K562 (cell line): ENCODE results near the gene THADA. TPM values are rescaled to one million over a fixed set of nuclear protein-coding genes. Genes with fewer than 3 reads are reported as not detected.

Experiments
- ATAC-seq: fragments of 200-7000 bp; cut with Tn5 transposase; 3 replicates; pipeline ENCODE4 v1.9.1; 2020; ENCODE audit warnings: moderate library complexity
- BruUV-seq: library from RNA; stranded (reverse); fragments of 400-500 nt; replicated peaks from 2 replicates; lab custom pipeline; 2021; lab: Mats Ljungman, UMichigan
- CTCF ChIA-PET: fragments of 300-600 bp; formaldehyde crosslinking; extraction: SDS; loops from one replicate; lab custom pipeline; 2021; ENCODE audit warnings: low intra/inter-chr PET ratio; lab: Yijun Ruan, JAX
- POLR2A ChIA-PET: fragments of 300-600, 350-650 bp; sonication (Branson Sonifier 250); formaldehyde crosslinking; extraction: SDS; loops from one replicate; lab custom pipeline; 2021; ENCODE audit warnings: antibody characterized with exemption, inconsistent platforms; lab: Yijun Ruan, JAX
- DNase-seq, 4 experiments: peaks; one replicate each; pipeline versions ENCODE4 v3.0.0 to v3.0.0-alpha.2; 2011 to 2018; ENCODE audit warnings: low spot score in 3 of 4, mixed read lengths in 3 of 4; ENCODE audit errors: extremely low read depth in 1 of 4
- FAIRE-seq: peaks from 2 replicates; lab custom pipeline; 2011; peaks lifted over from hg19 to GRCh38; lab: Jason Lieb, UNC
- H2AFZ ChIP-seq: 2 replicates; pipeline ENCODE4 v1.6.0; 2011; ENCODE audit warnings: low read depth, low read length, control low read depth, inconsistent platforms
- H3K27ac ChIP-seq: fragments of 200-600 bp; 3 replicates; pipeline ENCODE4 v1.8.0; 2011; ENCODE audit warnings: low read depth, mild to moderate bottlenecking, control low read depth, inconsistent platforms, low read length, moderate library complexity, mixed read lengths; ENCODE audit errors: extremely low read depth
- H3K27me3 ChIP-seq, 2 experiments: fragments of 300-600 bp in 1 of 2; 2 replicates in 1 of 2; 3 replicates in 1 of 2; pipeline versions ENCODE4 v1.6.0 to v1.8.0; 2011; ENCODE audit warnings: inconsistent platforms in 2 of 2, low read length in 2 of 2, mild to moderate bottlenecking in 1 of 2, mixed read lengths in 1 of 2, moderate library complexity in 1 of 2; ENCODE audit not compliant: control insufficient read depth in 2 of 2, insufficient read depth in 2 of 2
- H3K36me3 ChIP-seq: fragments of 300-600 bp; 3 replicates; pipeline ENCODE4 v1.8.0; 2011; ENCODE audit warnings: mild to moderate bottlenecking, low read length, inconsistent platforms; ENCODE audit not compliant: control insufficient read depth, insufficient read depth
- H3K4me1 ChIP-seq, 2 experiments: fragments of 200-600 bp in 1 of 2; replicated peaks in 1 of 2; 2 replicates in 1 of 2; 3 replicates in 1 of 2; pipeline versions ENCODE4 v1.5.1 to v1.8.0; 2011; ENCODE audit warnings: inconsistent platforms in 2 of 2, low read length in 2 of 2, mild to moderate bottlenecking in 1 of 2, mixed read lengths in 1 of 2, moderate library complexity in 1 of 2; ENCODE audit not compliant: control insufficient read depth in 2 of 2, insufficient read depth in 2 of 2
- H3K4me2 ChIP-seq: 2 replicates; pipeline ENCODE4 v1.6.1; 2011; ENCODE audit warnings: low read length, control low read depth, inconsistent platforms, mixed read lengths; ENCODE audit not compliant: insufficient read depth
- H3K4me3 ChIP-seq: fragments of 200-600 bp; sonication (generic), shearing (Covaris generic); 2 replicates; pipeline ENCODE4 v1.5.1; 2016; ENCODE audit warnings: control low read depth, inconsistent platforms
- H3K79me2 ChIP-seq: fragments of 200-600 bp; 3 replicates; pipeline ENCODE4 v1.8.0; 2011; ENCODE audit warnings: low read length, inconsistent platforms; ENCODE audit not compliant: control insufficient read depth, insufficient read depth
- H3K9ac ChIP-seq, 2 experiments: 2 replicates each; pipeline versions ENCODE4 v1.6.0 to v1.6.1; 2011; ENCODE audit warnings: low read depth in 2 of 2, low read length in 2 of 2, control low read depth in 1 of 2, inconsistent platforms in 1 of 2, mild to moderate bottlenecking in 1 of 2, mixed read lengths in 1 of 2; ENCODE audit not compliant: insufficient read depth in 1 of 2
- H3K9me1 ChIP-seq: one replicate; pipeline ENCODE4 v1.6.0; 2011; ENCODE audit warnings: inconsistent platforms, mild to moderate bottlenecking, low read length, moderate library complexity; ENCODE audit not compliant: control insufficient read depth, insufficient read depth
- H3K9me3 ChIP-seq: replicated peaks from 2 replicates; pipeline ENCODE4 v1.5.1; 2011; ENCODE audit warnings: low read depth, low read length, inconsistent platforms; ENCODE audit not compliant: control insufficient read depth, insufficient read depth
- H4K20me1 ChIP-seq: replicated peaks from 2 replicates; pipeline ENCODE4 v1.6.1; 2011; ENCODE audit warnings: low read length, inconsistent platforms, mixed read lengths; ENCODE audit not compliant: control insufficient read depth, insufficient read depth
- MAFK ChIP-seq: IDR thresholded peaks from 2 replicates; pipeline ENCODE4 v1.6.1; 2011; ENCODE audit warnings: low read length, improper control_type of control experiment
- NELFE ChIP-seq: IDR thresholded peaks from 2 replicates; pipeline ENCODE4 v1.6.1; 2011; ENCODE audit warnings: mild to moderate bottlenecking; ENCODE audit not compliant: insufficient read depth, insufficient read length
- NFXL1 ChIP-seq: fragments of 450-650 bp; formaldehyde crosslinking; IDR thresholded peaks from 2 replicates; pipeline ENCODE4 v1.4.0; 2021; ENCODE audit warnings: mild to moderate bottlenecking
- SP1 ChIP-seq: sonication (generic); formaldehyde crosslinking; IDR thresholded peaks from 2 replicates; pipeline ENCODE4 v1.8.1; 2022; ENCODE audit warnings: mild to moderate bottlenecking, missing genetic modification reagents
- ZNF316 ChIP-seq: fragments of 450-650 bp; IDR thresholded peaks from 2 replicates; pipeline ENCODE4 v1.6.1; 2016
- ZNF785 ChIP-seq: fragments of 250-450 bp; sonication (Bioruptor Pico); IDR thresholded peaks from 2 replicates; pipeline ENCODE4 v1.4.0; 2020; ENCODE audit warnings: mild to moderate bottlenecking
- ZZZ3 ChIP-seq: fragments of 450-650 bp; IDR thresholded peaks from 2 replicates; pipeline ENCODE4 v1.6.1; 2016; ENCODE audit warnings: antibody characterized with exemption, mild to moderate bottlenecking, moderate library complexity
- WGBS: fragments of 100-300 bp; shearing (Covaris generic); methylation state at CpG from one replicate; pipeline ENCODE4 v1.1.6; 2016; ENCODE audit warnings: low coverage, mixed read lengths; ENCODE audit not compliant: insufficient coverage; ENCODE audit errors: missing lambda C conversion rate; 5-methylcytosine and 5-hydroxymethylcytosine counted together
- in situ Hi-C: fragments of 300-500 bp; cut with MboI; formaldehyde crosslinking; loops from 4 replicates; pipeline ENCODE4 v1.15.0; 2018; ENCODE audit warnings: inconsistent platforms, mixed read lengths
- intact Hi-C: fragments of 100-400 bp; cut with micrococcal nuclease; formaldehyde crosslinking; loops from 2 replicates; pipeline ENCODE4 v1.14.2; 2022
- polyA plus RNA-seq, 8 experiments: library from polyadenylated mRNA; depleted of rRNA in 4 of 8; stranded (reverse) in 5 of 8; unstranded in 3 of 8; fragments of >200 nt; fragmentation: Nextera tagmentation in 2 of 8; fragmentation: Illumina TruSeq in 1 of 8; extraction: Ambion mirVana in 2 of 8; extraction: Trizol in 1 of 8; gene quantifications; 2 replicates each; pipeline versions ENCODE4 v1.2.1 to v1.2.3, GENCODE V29; 2011 to 2014; ENCODE audit warnings: inconsistent platforms in 1 of 8, missing spikeins in 1 of 8
- total RNA-seq, 7 experiments: library from RNA; depleted of rRNA in 6 of 7; stranded (reverse); fragments of >200 nt in 6 of 7; fragmentation: Illumina TruSeq in 2 of 7; extraction: Trizol in 2 of 7; gene quantifications; 2 replicates each; pipeline versions ENCODE4 v1.2.1 to v1.2.3, GENCODE V29; 2011 to 2021; ENCODE audit warnings: low replicate concordance in 1 of 7
- TF ChIP-seq, protein P1 (sequence below), 2 experiments: IDR thresholded peaks; 2 replicates each; pipeline ENCODE4 v1.6.1; 2012; ENCODE audit warnings: improper control_type of control experiment in 2 of 2, low read depth in 2 of 2, low read length in 2 of 2, borderline replicate concordance in 1 of 2

The THADA gene
- total and polyA plus RNA-seq, 9 of the 15 experiments (the other 6 are each of a cell fraction or from before 2014, with no cell fraction given), result 17.8 to 34.7 (median 31.9) TPM

DNA sequence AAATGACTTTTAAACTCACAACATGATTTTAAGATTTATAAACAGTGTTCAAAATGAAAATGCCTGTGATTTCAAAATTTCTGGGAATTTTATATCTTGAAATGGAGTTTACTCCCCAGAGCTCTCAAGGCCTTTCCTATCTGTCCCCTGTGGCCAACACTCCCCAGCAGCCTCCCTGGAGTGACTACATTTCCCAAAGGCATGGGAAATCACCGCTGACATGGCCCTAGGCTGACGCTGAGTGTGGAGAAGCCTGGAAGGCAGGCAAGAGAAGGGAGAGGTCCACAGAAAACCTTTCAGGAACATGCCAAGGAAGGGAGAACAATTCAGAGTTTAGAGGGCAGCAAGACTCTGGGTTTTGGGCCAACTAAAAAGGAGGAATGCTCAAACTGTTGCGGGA is 349.2 kb downstream of the THADA start:
- no peaks in the 10 kb centered on the region; a peak in 1 of 5 replicates for H3K4me1 ChIP-seq
- H4K20me1 ChIP-seq, result no peaks in the 10 kb centered on the region
- DNase-seq, result no peak
- H3K9ac ChIP-seq, result no peak overlapping the region
- no peak for TF ChIP-seq ZNF316
- TF ChIP-seq ZZZ3, result no peak
- no peak for TF ChIP-seq NFXL1 (CRISPR knock-in tag)
- TF ChIP-seq ZNF785 (CRISPR knock-in tag), result no peak
- TF ChIP-seq, protein P1, sequence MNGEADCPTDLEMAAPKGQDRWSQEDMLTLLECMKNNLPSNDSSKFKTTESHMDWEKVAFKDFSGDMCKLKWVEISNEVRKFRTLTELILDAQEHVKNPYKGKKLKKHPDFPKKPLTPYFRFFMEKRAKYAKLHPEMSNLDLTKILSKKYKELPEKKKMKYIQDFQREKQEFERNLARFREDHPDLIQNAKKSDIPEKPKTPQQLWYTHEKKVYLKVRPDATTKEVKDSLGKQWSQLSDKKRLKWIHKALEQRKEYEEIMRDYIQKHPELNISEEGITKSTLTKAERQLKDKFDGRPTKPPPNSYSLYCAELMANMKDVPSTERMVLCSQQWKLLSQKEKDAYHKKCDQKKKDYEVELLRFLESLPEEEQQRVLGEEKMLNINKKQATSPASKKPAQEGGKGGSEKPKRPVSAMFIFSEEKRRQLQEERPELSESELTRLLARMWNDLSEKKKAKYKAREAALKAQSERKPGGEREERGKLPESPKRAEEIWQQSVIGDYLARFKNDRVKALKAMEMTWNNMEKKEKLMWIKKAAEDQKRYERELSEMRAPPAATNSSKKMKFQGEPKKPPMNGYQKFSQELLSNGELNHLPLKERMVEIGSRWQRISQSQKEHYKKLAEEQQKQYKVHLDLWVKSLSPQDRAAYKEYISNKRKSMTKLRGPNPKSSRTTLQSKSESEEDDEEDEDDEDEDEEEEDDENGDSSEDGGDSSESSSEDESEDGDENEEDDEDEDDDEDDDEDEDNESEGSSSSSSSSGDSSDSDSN (IDR thresholded peaks at IDR 0.05; ENCODE audit: borderline replicate concordance in 1 of 2, low read depth in 2 of 2, low read length in 2 of 2), result no peak
- TF ChIP-seq MAFK, result no peak
- no peak for TF ChIP-seq NELFE
- no peak for TF ChIP-seq SP1
- POLR2A ChIA-PET, result no interaction called here
- intact Hi-C loops, result no loop called here
- no peak overlapping the region for H2AFZ ChIP-seq
- H3K27me3 ChIP-seq, result no peaks in the 10 kb centered on the region
- BruUV-seq, result no TSS peak
- no peak overlapping the region for H3K27ac ChIP-seq
- CTCF ChIA-PET, result no interaction called here
- no peak overlapping the region for H3K4me3 ChIP-seq
- no peak overlapping the region for H3K4me2 ChIP-seq
- FAIRE-seq, result no peak
- 60% methylated on average over 3 of the region's 3 CpGs for WGBS
- H3K9me3 ChIP-seq, result no peaks in the 10 kb centered on the region
- no peaks in the 10 kb centered on the region for H3K36me3 ChIP-seq
- H3K79me2 ChIP-seq, result no peaks in the 10 kb centered on the region
- in situ Hi-C loops, result no loop called here
- H3K9me1 ChIP-seq, result no peaks in the 10 kb centered on the region
- ATAC-seq, result no peak
